ENCODE measurements around the gene EXOSC7.

DNA sequence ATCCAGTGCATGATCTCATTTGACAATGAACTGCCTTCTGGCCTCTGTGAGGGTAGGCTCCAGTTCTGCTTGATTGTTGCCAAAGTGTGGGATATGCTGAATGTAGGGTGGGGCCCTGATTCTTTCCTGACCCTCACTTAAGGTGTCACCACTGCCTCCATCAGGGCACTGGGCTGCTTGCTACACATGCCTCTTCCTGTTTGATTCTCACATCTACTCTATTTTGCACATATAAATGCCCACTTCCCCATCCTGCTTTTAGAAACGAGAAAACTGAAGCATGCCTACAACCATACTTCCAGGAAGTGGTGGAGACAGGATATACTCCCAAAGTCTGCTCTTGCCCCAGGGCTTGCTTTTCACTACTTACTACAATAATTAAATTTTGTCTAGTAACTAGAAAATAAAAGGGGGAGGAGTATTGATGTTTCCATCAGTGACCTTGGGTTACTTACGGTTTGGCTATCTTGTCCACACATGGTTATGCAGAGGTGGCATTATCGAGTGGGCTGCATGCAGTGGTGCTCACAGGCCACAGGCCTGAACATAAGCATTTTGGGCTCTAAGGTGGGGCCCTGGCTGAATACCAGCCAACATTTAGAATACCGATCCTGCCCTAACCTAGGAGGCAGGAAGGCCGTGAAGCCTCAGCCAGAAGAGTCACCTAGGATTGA is 6.8 kb upstream of the EXOSC7 start:
- TF ChIP-seq, protein P1, sequence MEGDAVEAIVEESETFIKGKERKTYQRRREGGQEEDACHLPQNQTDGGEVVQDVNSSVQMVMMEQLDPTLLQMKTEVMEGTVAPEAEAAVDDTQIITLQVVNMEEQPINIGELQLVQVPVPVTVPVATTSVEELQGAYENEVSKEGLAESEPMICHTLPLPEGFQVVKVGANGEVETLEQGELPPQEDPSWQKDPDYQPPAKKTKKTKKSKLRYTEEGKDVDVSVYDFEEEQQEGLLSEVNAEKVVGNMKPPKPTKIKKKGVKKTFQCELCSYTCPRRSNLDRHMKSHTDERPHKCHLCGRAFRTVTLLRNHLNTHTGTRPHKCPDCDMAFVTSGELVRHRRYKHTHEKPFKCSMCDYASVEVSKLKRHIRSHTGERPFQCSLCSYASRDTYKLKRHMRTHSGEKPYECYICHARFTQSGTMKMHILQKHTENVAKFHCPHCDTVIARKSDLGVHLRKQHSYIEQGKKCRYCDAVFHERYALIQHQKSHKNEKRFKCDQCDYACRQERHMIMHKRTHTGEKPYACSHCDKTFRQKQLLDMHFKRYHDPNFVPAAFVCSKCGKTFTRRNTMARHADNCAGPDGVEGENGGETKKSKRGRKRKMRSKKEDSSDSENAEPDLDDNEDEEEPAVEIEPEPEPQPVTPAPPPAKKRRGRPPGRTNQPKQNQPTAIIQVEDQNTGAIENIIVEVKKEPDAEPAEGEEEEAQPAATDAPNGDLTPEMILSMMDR (IDR thresholded peaks at IDR 0.05), result no peak
- TF ChIP-seq POLR2A (IDR thresholded peaks at IDR 0.05), result no peak

Measured in adrenal gland (tissue), 5 donors.